ENCODE measurements around the gene EPHA3. TPM values are rescaled to one million over a fixed set of nuclear protein-coding genes. Genes with fewer than 3 reads are reported as not detected.

The EPHA3 gene
- total RNA-seq, 4 donors from 2014 or later: 5.6 to 63.0 (median 16.6) TPM

- no peak overlapping the region for H3K27ac ChIP-seq
- TF ChIP-seq CTCF (IDR thresholded peaks at IDR 0.05): no peak
- no peaks in the 10 kb centered on the region for H3K4me1 ChIP-seq
Observed at GRCh38 chr3:89280301-89280700, 172.9 kb downstream of the EPHA3 start.

GRCh38 chr3:89280822-89281365 is 173.5 kb downstream of the EPHA3 start:
- intact Hi-C loops (cut with DNase I; ENCODE audit: low total_unique reads): no loop called here
- no peak for DNase-seq

More at GRCh38 chr3:89280301-89280700, 172.9 kb downstream of the EPHA3 start:
- no peak for DNase-seq
- no peaks in the 10 kb centered on the region for H3K36me3 ChIP-seq
- intact Hi-C loops (cut with DNase I; ENCODE audit: low total_unique reads): no loop called here
- no peaks in the 10 kb centered on the region for H3K27me3 ChIP-seq
- no peaks in the 10 kb centered on the region for H3K9me3 ChIP-seq
- no peak overlapping the region for H3K4me3 ChIP-seq

GRCh38 chr3:89287902-89288508 is 180.6 kb downstream of the EPHA3 start:
- Histone ChIP-seq H3K27ac (no peak overlapping the region), H3K4me1 (no peaks in the 10 kb centered on the region), H3K36me3 (no peaks in the 10 kb centered on the region), H3K27me3 (no peaks in the 10 kb centered on the region), H3K4me3 (no peak overlapping the region), H3K9me3 (no peaks in the 10 kb centered on the region)
- intact Hi-C loops (cut with DNase I; ENCODE audit: low total_unique reads): no loop called here
- TF ChIP-seq POLR2A (IDR thresholded peaks at IDR 0.05): no peak
- no peak for TF ChIP-seq CTCF (IDR thresholded peaks at IDR 0.05)
- DNase-seq: no peak

More at GRCh38 chr3:89280822-89281365, 173.5 kb downstream of the EPHA3 start:
- no peaks in the 10 kb centered on the region for H3K9me3 ChIP-seq
- no peaks in the 10 kb centered on the region for H3K27me3 ChIP-seq
- H3K4me1 ChIP-seq: no peaks in the 10 kb centered on the region
- no peaks in the 10 kb centered on the region for H3K36me3 ChIP-seq
- TF ChIP-seq POLR2A (IDR thresholded peaks at IDR 0.05): no peak
- no peak overlapping the region for H3K27ac ChIP-seq
- H3K4me3 ChIP-seq: no peak overlapping the region

- H3K4me3 ChIP-seq: no peak overlapping the region
- TF ChIP-seq CTCF (IDR thresholded peaks at IDR 0.05) (no peak), POLR2A (IDR thresholded peaks at IDR 0.05) (no peak)
- no peaks in the 10 kb centered on the region for H3K36me3 ChIP-seq
- intact Hi-C loops (cut with DNase I; ENCODE audit: low total_unique reads): no loop called here
- no peak for DNase-seq
- H3K4me1 ChIP-seq: no peaks in the 10 kb centered on the region
- no peaks in the 10 kb centered on the region for H3K27me3 ChIP-seq
- no peaks in the 10 kb centered on the region for H3K9me3 ChIP-seq
- no peak overlapping the region for H3K27ac ChIP-seq
Observed at GRCh38 chr3:89289574-89290190, 182.3 kb downstream of the EPHA3 start.

- H3K27ac ChIP-seq: no peak overlapping the region
- no peaks in the 10 kb centered on the region for H3K9me3 ChIP-seq
- TF ChIP-seq POLR2A (IDR thresholded peaks at IDR 0.05): no peak
- intact Hi-C loops (cut with DNase I; ENCODE audit: low total_unique reads): no loop called here
- no peaks in the 10 kb centered on the region for H3K4me1 ChIP-seq
- H3K4me3 ChIP-seq: no peak overlapping the region
- DNase-seq: no peak
- no peaks in the 10 kb centered on the region for H3K27me3 ChIP-seq
- no peaks in the 10 kb centered on the region for H3K36me3 ChIP-seq
Observed at GRCh38 chr3:89297199-89297598, 189.8 kb downstream of the EPHA3 start.

GRCh38 chr3:89300526-89300925 is 193.1 kb downstream of the EPHA3 start:
- intact Hi-C loops (cut with DNase I; ENCODE audit: low total_unique reads): no loop called here
- Histone ChIP-seq H3K4me1 (peaks cover 0 to 4% of the 10 kb centered on the region in 2 donors), H3K9me3 (no peaks in the 10 kb centered on the region), H3K36me3 (no peaks in the 10 kb centered on the region), H3K27ac (no peak overlapping the region), H3K4me3 (no peak overlapping the region), H3K27me3 (no peaks in the 10 kb centered on the region)
- DNase-seq: no peak
- no peak for TF ChIP-seq POLR2A (IDR thresholded peaks at IDR 0.05)
- no peak for TF ChIP-seq CTCF (IDR thresholded peaks at IDR 0.05)
